Caki2 (cell line): Measurements from ENCODE around the gene GNG13. TPM values are rescaled to one million over a fixed set of nuclear protein-coding genes. Genes with fewer than 3 reads are reported as not detected.
"Not testable (repeated sequence)": the region's sequence is repeated elsewhere in the genome, so short reads cannot be mapped to it uniquely, and the experiment has no call there.

ENCODE experiments used
- DNase-seq: peaks from one replicate; pipeline ENCODE4 v3.0.0-alpha.2; 2015; ENCODE audit warnings: low read depth
- in situ Hi-C: cut with HindIII; loops from 2 replicates; pipeline ENCODE4 v1.10.0; 2016; ENCODE audit warnings: low sequenced_read_pairs, low pct_unique_long_range_greater_than_20kb, mixed read lengths
- total RNA-seq: library from RNA; depleted of rRNA; stranded (reverse); fragments of >200 nt; shearing (Covaris generic); gene quantifications from 2 replicates; pipeline ENCODE4 v1.2.3, GENCODE V29; 2014; ENCODE audit warnings: low replicate concordance

Gene GNG13
- total RNA-seq, 1 experiment from 2014 or later = not detected

GRCh38 chr16:835373-835772, 34.8 kb upstream of the GNG13 start:
- in situ Hi-C loops = loop anchor here (10.0 kb wide), 1 partner anchor 129 kb away; no protein-coding TSS in a partner anchor
- no peak for DNase-seq

DNA sequence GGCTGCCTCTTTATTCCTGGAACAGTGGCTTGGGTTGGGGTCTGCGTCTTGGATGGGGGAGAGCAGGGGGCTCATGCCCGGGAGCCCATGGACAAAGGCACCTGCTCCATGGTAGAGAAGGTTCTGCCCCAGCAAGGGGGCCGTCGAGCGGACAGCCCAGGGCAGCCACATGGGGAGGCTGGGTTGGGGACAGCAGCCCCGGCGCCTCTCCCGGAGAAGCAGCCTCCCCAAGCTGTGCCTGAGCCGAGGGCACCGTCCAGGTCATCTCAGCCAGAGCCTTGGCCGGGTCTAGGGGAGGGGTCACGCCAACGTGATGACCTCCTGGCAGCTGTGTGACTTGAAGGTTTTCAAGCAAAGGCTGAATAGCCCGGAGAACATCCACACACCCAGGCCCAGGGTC, 32.9 kb upstream of the GNG13 start:
- in situ Hi-C loops = loop anchor here (10.0 kb wide), 1 partner anchor 131 kb away; no protein-coding TSS in a partner anchor
- DNase-seq = no peak

DNA sequence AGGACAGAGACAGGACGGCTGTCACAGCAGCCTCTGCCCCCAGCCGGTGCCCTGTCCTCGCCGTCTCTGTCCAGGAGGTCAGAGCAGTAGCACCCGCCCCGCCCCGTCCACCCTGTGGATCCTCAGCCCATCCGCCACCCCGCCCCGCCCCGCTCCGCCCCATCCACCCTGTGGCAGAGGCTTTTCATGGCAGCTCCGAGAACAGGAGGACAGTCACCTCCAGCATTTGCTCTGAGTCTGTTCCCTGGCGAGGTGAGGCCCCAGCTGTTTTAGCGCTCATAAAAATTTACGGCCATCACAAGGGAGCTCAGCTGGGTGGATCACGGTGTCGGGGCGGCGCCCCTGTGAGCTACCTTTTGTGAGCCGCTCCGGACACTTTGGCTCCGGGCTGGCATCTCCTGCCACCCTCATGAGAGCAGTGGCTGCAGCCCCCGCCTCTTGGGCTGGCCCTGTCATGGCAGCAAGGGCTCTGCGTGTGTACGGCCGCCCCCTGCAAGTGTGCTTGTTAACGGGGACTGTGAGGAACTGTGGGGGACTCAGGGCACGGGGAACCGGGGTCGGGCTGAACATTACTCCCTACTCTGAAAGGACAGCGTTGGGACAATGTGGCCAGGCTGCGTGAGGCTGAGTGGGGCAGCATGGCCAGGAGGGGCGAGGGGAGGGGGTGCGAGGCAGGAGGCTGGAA, 32.3 kb upstream of the GNG13 start:
- no peak for DNase-seq
- in situ Hi-C loops = loop anchor here (10.0 kb wide), 1 partner anchor 132 kb away; no protein-coding TSS in a partner anchor

- DNase-seq = no peak
- in situ Hi-C loops = loop anchor here (10.0 kb wide), 1 partner anchor 133 kb away; no protein-coding TSS in a partner anchor
Measured at GRCh38 chr16:831571-832413, 31.3 kb upstream of the GNG13 start.

- no peak for DNase-seq
- in situ Hi-C loops = loop anchor here (10.0 kb wide), 1 partner anchor 134 kb away; no protein-coding TSS in a partner anchor
Measured at GRCh38 chr16:830871-831570, 30.5 kb upstream of the GNG13 start.

- no peak for DNase-seq
- in situ Hi-C loops = loop anchor here (10.0 kb wide), 1 partner anchor 135 kb away; no protein-coding TSS in a partner anchor
Measured at GRCh38 chr16:830107-830870, 29.8 kb upstream of the GNG13 start.

DNA sequence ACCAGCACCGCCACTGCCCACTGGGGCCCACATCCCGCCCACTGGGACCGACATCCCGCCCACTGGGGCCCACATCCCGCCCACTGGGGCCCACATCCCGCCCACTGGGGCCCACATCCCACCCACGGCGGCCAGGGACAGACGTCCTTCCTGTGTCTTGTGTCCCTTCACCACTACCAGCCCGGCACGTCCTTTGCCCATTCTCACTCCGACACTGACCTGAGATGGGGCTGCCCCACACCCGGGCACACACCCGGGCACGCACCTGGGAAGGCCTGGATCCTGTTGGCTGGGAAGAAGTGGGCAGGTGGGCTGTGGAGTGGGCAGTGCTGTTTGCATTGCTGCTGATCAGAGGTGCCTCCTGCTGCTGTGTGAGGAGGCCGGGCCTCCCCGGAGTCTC, 28.4 kb upstream of the GNG13 start:
- DNase-seq = no peak
- in situ Hi-C loops = no loop called here

- DNase-seq = no peak
- in situ Hi-C loops = no loop called here
Measured at GRCh38 chr16:827513-827912, 27.0 kb upstream of the GNG13 start.

GRCh38 chr16:825341-826061, 25.0 kb upstream of the GNG13 start:
- in situ Hi-C loops = no loop called here
- DNase-seq = no peak

GRCh38 chr16:824601-825000, 24.1 kb upstream of the GNG13 start:
- in situ Hi-C loops = no loop called here
- DNase-seq = no peak

GRCh38 chr16:824194-824593, 23.7 kb upstream of the GNG13 start:
- no peak for DNase-seq
- in situ Hi-C loops = no loop called here

DNA sequence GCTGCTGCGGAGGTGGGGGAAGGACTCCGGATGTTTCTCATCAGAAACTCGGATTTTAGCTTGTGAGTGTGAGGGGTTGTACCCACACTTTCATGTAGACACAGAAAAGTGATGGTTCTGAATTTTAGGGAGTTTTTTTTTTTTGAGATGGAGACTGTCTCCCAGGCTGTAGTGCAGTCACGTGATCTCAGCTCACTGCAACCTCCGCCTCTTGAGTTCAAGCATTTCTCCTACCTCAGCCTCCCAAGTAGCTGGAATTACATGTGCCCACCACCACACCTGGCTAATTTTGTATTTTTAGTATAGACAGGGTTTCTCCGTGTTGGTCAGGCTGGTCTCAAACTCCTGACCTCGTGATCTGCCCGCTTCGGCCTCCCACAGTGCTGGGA, 22.4 kb upstream of the GNG13 start:
- in situ Hi-C loops = no loop called here
- no peak for DNase-seq

GRCh38 chr16:822174-822908, 21.8 kb upstream of the GNG13 start:
- in situ Hi-C loops = no loop called here
- DNase-seq = no peak

DNA sequence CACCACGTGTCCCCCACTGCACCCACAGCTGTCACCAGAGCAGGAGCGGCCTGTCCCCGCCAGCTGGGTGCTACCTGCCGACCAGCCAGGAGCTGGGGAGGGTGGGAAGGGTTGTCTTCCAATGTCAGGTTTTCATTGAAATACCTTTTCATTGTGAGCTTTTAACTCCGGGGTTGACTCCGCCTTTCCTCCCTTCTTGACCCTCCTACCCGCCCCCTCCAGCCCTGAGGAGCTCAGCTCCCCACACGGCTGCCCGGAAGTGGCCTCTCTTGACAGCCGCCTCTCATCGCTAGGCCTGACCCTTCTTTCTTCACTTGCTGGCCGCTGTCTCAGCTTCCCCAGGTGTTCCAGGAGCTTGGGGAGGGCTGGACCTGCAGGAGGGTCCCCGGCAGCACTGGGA, 21.2 kb upstream of the GNG13 start:
- in situ Hi-C loops = no loop called here
- DNase-seq = no peak

- no peak for DNase-seq
- in situ Hi-C loops = no loop called here
Measured at GRCh38 chr16:820748-821147, 20.2 kb upstream of the GNG13 start.

- DNase-seq, in situ Hi-C loops: not testable (repeated sequence)
Measured at GRCh38 chr16:820044-820408, 19.5 kb upstream of the GNG13 start.
